ENCODE data around the gene HGS. TPM values are rescaled to one million over a fixed set of nuclear protein-coding genes. Genes with fewer than 3 reads are reported as not detected.

HGS gene
- total and polyA plus RNA-seq, 2 of the 4 experiments (the other 2 are of a cell fraction) = 52.5 to 137 TPM

- no CpG with 5 or more reads among the region's 9 CpGs for WGBS, 2 experiments (ENCODE audit: extremely low coverage in 2 of 2, insufficient read length in 1 of 2)
- POLR2A ChIA-PET (ENCODE audit: unreplicated experiment) = no interaction called here
- Histone ChIP-seq H3K27me3 (ENCODE audit: control insufficient read depth, insufficient read depth, low read length) (peaks cover 19% of the 10 kb centered on the region), H4K8ac (ENCODE audit: low read depth in 2 of 2, low read length in 2 of 2) (peak overlapping the region; percentile 69 to 71; a peak in 2 of 4 replicates), H3K4me1 (ENCODE audit: control insufficient read depth, insufficient read depth, low read length) (peaks cover 6% of the 10 kb centered on the region), H3K36me3 (ENCODE audit: control insufficient read depth, insufficient read depth, low read length) (no peaks in the 10 kb centered on the region), H3K4me3 (ENCODE audit: insufficient read depth, low read depth, low read length) (no peak overlapping the region), H3K9me3 (ENCODE audit: control insufficient read depth, insufficient read depth, low read length) (peaks cover 8% of the 10 kb centered on the region; the same call in 1 of the 2 replicates), H2BK120ac (ENCODE audit: low read depth, low read length) (peak overlapping the region; percentile 91), H3K23ac (ENCODE audit: low read depth, low read length) (no peak overlapping the region), H4K91ac (ENCODE audit: insufficient read depth, low read depth, low read length) (peak overlapping the region; percentile 90; the same call in 1 of the 2 replicates), H3K27ac (ENCODE audit: insufficient read depth, low read length) (no peak overlapping the region), H3K56ac (ENCODE audit: extremely low read depth, insufficient read depth, low read length) (no peak overlapping the region), H2BK15ac (ENCODE audit: low read depth, low read length) (0 out of 3 replicates have a peak overlapping the region, but pooled peaks have one; percentile 79), H3K79me1 (ENCODE audit: low read depth in 1 of 2, low read length in 2 of 2) (no peaks in the 10 kb centered on the region; a peak in 1 of 4 replicates), H2BK20ac (ENCODE audit: low read depth, low read length) (0 out of 2 replicates have a peak overlapping the region, but pooled peaks have one; percentile 35), H2AK5ac (ENCODE audit: low read depth, low read length) (peak overlapping the region; percentile 91), H3K9ac (ENCODE audit: low read depth, low read length) (no peak overlapping the region), H3K4me2 (ENCODE audit: low read depth, low read length) (no peak overlapping the region), H4K5ac (ENCODE audit: low read depth, low read length) (no peak overlapping the region), H2BK5ac (ENCODE audit: low read depth, low read length, poor library complexity, severe bottlenecking) (peak overlapping the region; percentile 74), H2AFZ (replicated peaks; ENCODE audit: low read length, poor library complexity) (no peak overlapping the region), H2AK9ac (replicated peaks; ENCODE audit: low read depth, low read length, poor library complexity) (peak overlapping the region; percentile 96), H3K14ac (replicated peaks; ENCODE audit: low read depth, low read length) (no peak overlapping the region), H3K4ac (ENCODE audit: low read depth, low read length) (peak overlapping the region; percentile 87), H3K9me1 (ENCODE audit: insufficient read depth, low read length) (peaks cover 12% of the 10 kb centered on the region), H3K18ac (ENCODE audit: low read depth, low read length) (no peak overlapping the region), H4K20me1 (ENCODE audit: insufficient read depth, low read length) (peaks cover 3% of the 10 kb centered on the region; the same call in 1 of the 2 replicates)
- BruUV-seq (replicated peaks) = no TSS peak
- ATAC-seq (ENCODE audit: low read depth) (no peak), DNase-seq (peak; percentile 11)
- intact Hi-C loops (cut with micrococcal nuclease) (no loop called here), in situ Hi-C loops (cut with MboI; ENCODE audit: low sequenced_read_pairs) (no loop called here), dilution Hi-C loops (cut with HindIII; ENCODE audit: low sequenced_read_pairs, unreplicated experiment) (no loop called here)
- CTCF ChIA-PET = no interaction called here
- TF ChIP-seq CHD1 (IDR thresholded peaks at IDR 0.05; ENCODE audit: low read depth, low read length) (no peak), CEBPB (IDR thresholded peaks at IDR 0.05; ENCODE audit: low read depth, low read length) (no peak), USF2 (IDR thresholded peaks at IDR 0.05; ENCODE audit: low read depth, low read length) (no peak)
Measured at GRCh38 chr17:81650951-81651350, 32.9 kb upstream of the HGS start.
